Measurements from ENCODE around the gene GDAP1L1. TPM values are rescaled to one million over a fixed set of nuclear protein-coding genes. Genes with fewer than 3 reads are reported as not detected.
A peak's percentile ranks its signal among the peaks of the same experiment; 100 is the strongest.

GDAP1L1 gene
- polyA plus RNA-seq, 2 of the 4 experiments (the other 2 are of a cell fraction), result 0.06 to 0.13 TPM

GRCh38 chr20:44251284-44251683 is 4.2 kb downstream of the GDAP1L1 start:
- DNase-seq (ENCODE audit: low read depth in 1 of 2, low spot score in 1 of 2) (no peak), FAIRE-seq (no peak), ATAC-seq (no peak)
- CTCF ChIA-PET, result interaction anchor here (1.2 to 3.6 kb wide), 3 partner anchors 34 to 60 kb away, joined by 3 to 16 read pairs (median 9); partner anchors contain the start of gene FITM2
- Histone ChIP-seq H3K4me2 (no peak overlapping the region), H3K4me3 (no peak overlapping the region), H3K9me3 (no peaks in the 10 kb centered on the region), H3K4me1 (no peaks in the 10 kb centered on the region), H3K27ac (no peak overlapping the region)
- POLR2A ChIA-PET, result no interaction called here
- WGBS (ENCODE audit: missing lambda C conversion rate), result 37% methylated on average over 4 of the region's 4 CpGs
- TF ChIP-seq NPAS2 (CRISPR knock-in tag; IDR thresholded peaks at IDR 0.05; ENCODE audit: borderline replicate concordance) (no peak), ZNF302 (CRISPR knock-in tag; IDR thresholded peaks at IDR 0.05) (no peak), TFCP2L1 (CRISPR knock-in tag; IDR thresholded peaks at IDR 0.05) (no peak), USF2 (IDR thresholded peaks at IDR 0.05) (no peak), HES2 (IDR thresholded peaks at IDR 0.05) (no peak), HOXB5 (CRISPR knock-in tag; IDR thresholded peaks at IDR 0.05) (no peak), ESRRA (IDR thresholded peaks at IDR 0.05; ENCODE audit: borderline replicate concordance, low read length) (no peak), CHD2 (IDR thresholded peaks at IDR 0.05; ENCODE audit: low read length, partially characterized antibody) (no peak), RFX5 (IDR thresholded peaks at IDR 0.05) (no peak), HOXA7 (CRISPR knock-in tag; IDR thresholded peaks at IDR 0.05) (no peak), SREBF2 (IDR thresholded peaks at IDR 0.05) (no peak), PBX3 (IDR thresholded peaks at IDR 0.05) (no peak), ELK1 (IDR thresholded peaks at IDR 0.05; ENCODE audit: low read depth, low read length) (no peak), KDM1A (IDR thresholded peaks at IDR 0.05; ENCODE audit: low read depth) (no peak), CBX2 (IDR thresholded peaks at IDR 0.05; ENCODE audit: borderline replicate concordance, low read depth) (no peak), CHD4 (IDR thresholded peaks at IDR 0.05; ENCODE audit: borderline replicate concordance) (no peak), RAD21 (conservative IDR thresholded peaks at IDR 0.05 in 1 of 2, IDR thresholded peaks at IDR 0.05 in 1 of 2) (no peak), TP53 (CRISPR knock-in tag; IDR thresholded peaks at IDR 0.05) (no peak)

GRCh38 chr20:44253528-44253927 is 6.4 kb downstream of the GDAP1L1 start:
- CTCF ChIA-PET, result interaction anchor here (0.6 to 2.9 kb wide), 7 partner anchors 11 to 136 kb away, joined by 3 to 19 read pairs (median 5); partner anchors contain the start of gene FITM2
- H3K4me3 ChIP-seq, result no peak overlapping the region
- ATAC-seq, result peak in 1 of 2 experiments; percentile 62; a peak in 3 of 6 replicates
- TF ChIP-seq E2F6 (IDR thresholded peaks at IDR 0.05; ENCODE audit: borderline replicate concordance, low read depth) (no peak), KDM5A (IDR thresholded peaks at IDR 0.05) (no peak), NPAS2 (CRISPR knock-in tag; IDR thresholded peaks at IDR 0.05; ENCODE audit: borderline replicate concordance) (no peak), USF2 (IDR thresholded peaks at IDR 0.05) (no peak), SREBF2 (IDR thresholded peaks at IDR 0.05) (no peak), MAFK (IDR thresholded peaks at IDR 0.05; ENCODE audit: partially characterized antibody) (no peak), ZC3H11A (IDR thresholded peaks at IDR 0.05) (no peak), HES2 (IDR thresholded peaks at IDR 0.05) (no peak), EHF (CRISPR knock-in tag; IDR thresholded peaks at IDR 0.05) (no peak), GATA3 (IDR thresholded peaks at IDR 0.05; ENCODE audit: borderline replicate concordance) (no peak), FOSL2 (IDR thresholded peaks at IDR 0.05) (no peak), FOSL2 (CRISPR knock-in tag; IDR thresholded peaks at IDR 0.05) (no peak)
- H3K4me2 ChIP-seq, result no peak overlapping the region
- no peak overlapping the region for H3K27ac ChIP-seq
- no peaks in the 10 kb centered on the region for H3K4me1 ChIP-seq
- DNase-seq (ENCODE audit: low read depth in 1 of 2, low spot score in 1 of 2), result peak in 1 of 2 experiments; percentile 23
- FAIRE-seq, result no peak
- 46% methylated on average over 2 of the region's 3 CpGs for WGBS (ENCODE audit: missing lambda C conversion rate)
- POLR2A ChIA-PET, result no interaction called here
- no peaks in the 10 kb centered on the region for H3K9me3 ChIP-seq
